ENCODE results near the gene TBC1D16. TPM values are rescaled to one million over a fixed set of nuclear protein-coding genes. Genes with fewer than 3 reads are reported as not detected.

The TBC1D16 gene
- total and polyA plus RNA-seq, 2 donors (not counting 1 experiment from before 2014, with no cell fraction given): 8.3 to 30.4 TPM

- Histone ChIP-seq H3K79me2 (ENCODE audit: control insufficient read depth, insufficient read depth, low read length) (no peaks in the 10 kb centered on the region), H3K4me1 (ENCODE audit: control insufficient read depth, extremely low read depth, insufficient read depth, low read length) (peaks cover 22% of the 10 kb centered on the region), H3K27me3 (ENCODE audit: control insufficient read depth, insufficient read depth, low read length) (no peaks in the 10 kb centered on the region), H3K4me3 (replicated peaks in 1 of 4; ENCODE audit: control extremely low read depth in 1 of 4, insufficient read depth in 1 of 4, low read depth in 3 of 4, low read length in 4 of 4) (peak overlapping the region; percentile 23 to 37 (median 34)), H3K9ac (ENCODE audit: insufficient read depth, low read length) (peak overlapping the region; percentile 49), H3K36me3 (ENCODE audit: control insufficient read depth, insufficient read depth, low read length) (no peaks in the 10 kb centered on the region), H3K9me3 (ENCODE audit: control insufficient read depth, insufficient read depth, low read depth, low read length) (no peaks in the 10 kb centered on the region), H4K20me1 (ENCODE audit: control insufficient read depth, extremely low read depth, insufficient read depth, low read length) (no peaks in the 10 kb centered on the region), H3K4me2 (ENCODE audit: extremely low read depth, insufficient read depth, low read length) (peak overlapping the region; percentile 93), H3K27ac (ENCODE audit: insufficient read depth, low read length) (peak overlapping the region; percentile 74), H2AFZ (ENCODE audit: low read length) (peak overlapping the region; percentile 66)
- TF ChIP-seq EZH2 (IDR thresholded peaks at IDR 0.05; ENCODE audit: low read length, missing control alignments) (no peak), CTCF (conservative IDR thresholded peaks at IDR 0.05 in 1 of 2, IDR thresholded peaks at IDR 0.05 in 1 of 2; ENCODE audit: low read depth in 1 of 2, low read length in 2 of 2) (no peak)
- DNase-seq (ENCODE audit: low read depth in 2 of 2): peak; percentile 81 to 92
Observed at GRCh38 chr17:79988185-79988971, 47.3 kb downstream of the TBC1D16 start.

DNA sequence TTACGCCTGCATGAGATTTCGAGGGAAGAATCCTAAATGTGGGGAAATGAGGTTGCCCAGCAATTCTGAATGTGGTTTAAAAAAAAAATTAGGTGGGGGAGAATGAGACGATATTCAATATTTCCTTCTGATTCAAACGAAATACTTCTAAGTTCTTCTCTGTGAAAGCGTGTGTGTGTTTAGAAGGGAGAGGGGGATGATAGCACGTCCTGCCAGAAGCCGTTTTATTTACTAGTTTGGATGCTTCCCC lies 47.8 kb downstream of the TBC1D16 start:
- Histone ChIP-seq H3K9ac (ENCODE audit: insufficient read depth, low read length) (peak overlapping the region; percentile 49), H3K27ac (ENCODE audit: insufficient read depth, low read length) (peak overlapping the region; percentile 74), H3K36me3 (ENCODE audit: control insufficient read depth, insufficient read depth, low read length) (no peaks in the 10 kb centered on the region), H3K4me3 (replicated peaks in 1 of 4; ENCODE audit: control extremely low read depth in 1 of 4, insufficient read depth in 1 of 4, low read depth in 3 of 4, low read length in 4 of 4) (peak overlapping the region; percentile 23 to 37 (median 34)), H3K9me3 (ENCODE audit: control insufficient read depth, insufficient read depth, low read depth, low read length) (no peaks in the 10 kb centered on the region), H3K27me3 (ENCODE audit: control insufficient read depth, insufficient read depth, low read length) (no peaks in the 10 kb centered on the region), H4K20me1 (ENCODE audit: control insufficient read depth, extremely low read depth, insufficient read depth, low read length) (no peaks in the 10 kb centered on the region), H3K4me1 (ENCODE audit: control insufficient read depth, extremely low read depth, insufficient read depth, low read length) (peaks cover 18% of the 10 kb centered on the region), H3K4me2 (ENCODE audit: extremely low read depth, insufficient read depth, low read length) (peak overlapping the region; percentile 93), H2AFZ (ENCODE audit: low read length) (peak overlapping the region; percentile 66), H3K79me2 (ENCODE audit: control insufficient read depth, insufficient read depth, low read length) (no peaks in the 10 kb centered on the region)
- TF ChIP-seq EZH2 (IDR thresholded peaks at IDR 0.05; ENCODE audit: low read length, missing control alignments) (no peak), CTCF (conservative IDR thresholded peaks at IDR 0.05 in 1 of 2, IDR thresholded peaks at IDR 0.05 in 1 of 2; ENCODE audit: low read depth in 1 of 2, low read length in 2 of 2) (no peak)
- DNase-seq (ENCODE audit: low read depth in 2 of 2): no peak

GRCh38 chr17:79987187-79987934 lies 48.3 kb downstream of the TBC1D16 start:
- Histone ChIP-seq H2AFZ (ENCODE audit: low read length) (no peak overlapping the region), H3K4me3 (replicated peaks in 1 of 4; ENCODE audit: control extremely low read depth in 1 of 4, insufficient read depth in 1 of 4, low read depth in 3 of 4, low read length in 4 of 4) (peak overlapping the region in 2 of 4 experiments; percentile 35 to 37), H3K36me3 (ENCODE audit: control insufficient read depth, insufficient read depth, low read length) (no peaks in the 10 kb centered on the region), H3K9me3 (ENCODE audit: control insufficient read depth, insufficient read depth, low read depth, low read length) (no peaks in the 10 kb centered on the region), H3K27me3 (ENCODE audit: control insufficient read depth, insufficient read depth, low read length) (no peaks in the 10 kb centered on the region), H4K20me1 (ENCODE audit: control insufficient read depth, extremely low read depth, insufficient read depth, low read length) (no peaks in the 10 kb centered on the region), H3K9ac (ENCODE audit: insufficient read depth, low read length) (no peak overlapping the region), H3K27ac (ENCODE audit: insufficient read depth, low read length) (peak overlapping the region; percentile 74), H3K4me1 (ENCODE audit: control insufficient read depth, extremely low read depth, insufficient read depth, low read length) (peaks cover 15% of the 10 kb centered on the region), H3K79me2 (ENCODE audit: control insufficient read depth, insufficient read depth, low read length) (no peaks in the 10 kb centered on the region), H3K4me2 (ENCODE audit: extremely low read depth, insufficient read depth, low read length) (peak overlapping the region; percentile 93)
- no peak for TF ChIP-seq EZH2 (IDR thresholded peaks at IDR 0.05; ENCODE audit: low read length, missing control alignments)
- no peak for TF ChIP-seq CTCF (conservative IDR thresholded peaks at IDR 0.05 in 1 of 2, IDR thresholded peaks at IDR 0.05 in 1 of 2; ENCODE audit: low read depth in 1 of 2, low read length in 2 of 2)
- DNase-seq (ENCODE audit: low read depth in 2 of 2): peak in 1 of 2 donors; percentile 21
